K562 (cell line): ENCODE data around the gene AGFG2. TPM values are rescaled to one million over a fixed set of nuclear protein-coding genes. Genes with fewer than 3 reads are reported as not detected.
"Not testable (repeated sequence)": the region's sequence is repeated elsewhere in the genome, so short reads cannot be mapped to it uniquely, and the experiment has no call there.

Experiments used
- ATAC-seq: fragments of 200-7000 bp; cut with Tn5 transposase; 3 replicates; pipeline ENCODE4 v1.9.1; 2020; ENCODE audit warnings: moderate library complexity
- BruUV-seq: library from RNA; stranded (reverse); fragments of 400-500 nt; replicated peaks from 2 replicates; lab custom pipeline; 2021; lab: Mats Ljungman, UMichigan
- CTCF ChIA-PET: fragments of 300-600 bp; formaldehyde crosslinking; extraction: SDS; loops from one replicate; lab custom pipeline; 2021; ENCODE audit warnings: low intra/inter-chr PET ratio; lab: Yijun Ruan, JAX
- POLR2A ChIA-PET: fragments of 300-600, 350-650 bp; sonication (Branson Sonifier 250); formaldehyde crosslinking; extraction: SDS; loops from one replicate; lab custom pipeline; 2021; ENCODE audit warnings: antibody characterized with exemption, inconsistent platforms; lab: Yijun Ruan, JAX
- DNase-seq, 4 experiments: peaks; one replicate each; pipeline versions ENCODE4 v3.0.0 to v3.0.0-alpha.2; 2011 to 2018; ENCODE audit warnings: low spot score in 3 of 4, mixed read lengths in 3 of 4; ENCODE audit errors: extremely low read depth in 1 of 4
- FAIRE-seq: peaks from 2 replicates; lab custom pipeline; 2011; peaks lifted over from hg19 to GRCh38; lab: Jason Lieb, UNC
- H2AFZ ChIP-seq: 2 replicates; pipeline ENCODE4 v1.6.0; 2011; ENCODE audit warnings: low read depth, low read length, control low read depth, inconsistent platforms
- H3K27ac ChIP-seq: fragments of 200-600 bp; 3 replicates; pipeline ENCODE4 v1.8.0; 2011; ENCODE audit warnings: low read depth, mild to moderate bottlenecking, control low read depth, inconsistent platforms, low read length, moderate library complexity, mixed read lengths; ENCODE audit errors: extremely low read depth
- H3K27me3 ChIP-seq, 2 experiments: fragments of 300-600 bp in 1 of 2; 2 replicates in 1 of 2; 3 replicates in 1 of 2; pipeline versions ENCODE4 v1.6.0 to v1.8.0; 2011; ENCODE audit warnings: inconsistent platforms in 2 of 2, low read length in 2 of 2, mild to moderate bottlenecking in 1 of 2, mixed read lengths in 1 of 2, moderate library complexity in 1 of 2; ENCODE audit not compliant: control insufficient read depth in 2 of 2, insufficient read depth in 2 of 2
- H3K36me3 ChIP-seq: fragments of 300-600 bp; 3 replicates; pipeline ENCODE4 v1.8.0; 2011; ENCODE audit warnings: mild to moderate bottlenecking, low read length, inconsistent platforms; ENCODE audit not compliant: control insufficient read depth, insufficient read depth
- H3K4me1 ChIP-seq, 2 experiments: fragments of 200-600 bp in 1 of 2; replicated peaks in 1 of 2; 2 replicates in 1 of 2; 3 replicates in 1 of 2; pipeline versions ENCODE4 v1.5.1 to v1.8.0; 2011; ENCODE audit warnings: inconsistent platforms in 2 of 2, low read length in 2 of 2, mild to moderate bottlenecking in 1 of 2, mixed read lengths in 1 of 2, moderate library complexity in 1 of 2; ENCODE audit not compliant: control insufficient read depth in 2 of 2, insufficient read depth in 2 of 2
- H3K4me2 ChIP-seq: 2 replicates; pipeline ENCODE4 v1.6.1; 2011; ENCODE audit warnings: low read length, control low read depth, inconsistent platforms, mixed read lengths; ENCODE audit not compliant: insufficient read depth
- H3K4me3 ChIP-seq: fragments of 200-600 bp; sonication (generic), shearing (Covaris generic); 2 replicates; pipeline ENCODE4 v1.5.1; 2016; ENCODE audit warnings: control low read depth, inconsistent platforms
- H3K79me2 ChIP-seq: fragments of 200-600 bp; 3 replicates; pipeline ENCODE4 v1.8.0; 2011; ENCODE audit warnings: low read length, inconsistent platforms; ENCODE audit not compliant: control insufficient read depth, insufficient read depth
- H3K9ac ChIP-seq, 2 experiments: 2 replicates each; pipeline versions ENCODE4 v1.6.0 to v1.6.1; 2011; ENCODE audit warnings: low read depth in 2 of 2, low read length in 2 of 2, control low read depth in 1 of 2, inconsistent platforms in 1 of 2, mild to moderate bottlenecking in 1 of 2, mixed read lengths in 1 of 2; ENCODE audit not compliant: insufficient read depth in 1 of 2
- H3K9me1 ChIP-seq: one replicate; pipeline ENCODE4 v1.6.0; 2011; ENCODE audit warnings: inconsistent platforms, mild to moderate bottlenecking, low read length, moderate library complexity; ENCODE audit not compliant: control insufficient read depth, insufficient read depth
- H3K9me3 ChIP-seq: replicated peaks from 2 replicates; pipeline ENCODE4 v1.5.1; 2011; ENCODE audit warnings: low read depth, low read length, inconsistent platforms; ENCODE audit not compliant: control insufficient read depth, insufficient read depth
- H4K20me1 ChIP-seq: replicated peaks from 2 replicates; pipeline ENCODE4 v1.6.1; 2011; ENCODE audit warnings: low read length, inconsistent platforms, mixed read lengths; ENCODE audit not compliant: control insufficient read depth, insufficient read depth
- ARHGAP35 ChIP-seq: fragments of 450-650 bp; IDR thresholded peaks from 2 replicates; pipeline ENCODE4 v1.6.1; 2018; ENCODE audit not compliant: partially characterized antibody
- ARNT ChIP-seq, 2 experiments: fragments of 450-650 bp; IDR thresholded peaks; 2 replicates each; pipeline ENCODE4 v1.6.1; 2016; ENCODE audit warnings: mild to moderate bottlenecking in 1 of 2
- BCOR ChIP-seq: fragments of 450-650 bp; IDR thresholded peaks from 2 replicates; pipeline ENCODE4 v1.6.1; 2016
- C11orf30 ChIP-seq: fragments of 450-650 bp; IDR thresholded peaks from 2 replicates; pipeline ENCODE4 v1.6.1; 2016; ENCODE audit warnings: low read depth, mild to moderate bottlenecking
- CC2D1A ChIP-seq: fragments of 450-650 bp; IDR thresholded peaks from 2 replicates; pipeline ENCODE4 v1.6.1; 2017; ENCODE audit warnings: mild to moderate bottlenecking
- DPF2 ChIP-seq: fragments of 450-650 bp; IDR thresholded peaks from 2 replicates; pipeline ENCODE4 v1.6.1; 2016
- EGR1 ChIP-seq: fragments of 450-650 bp; conservative IDR thresholded peaks from 2 replicates; pipeline ENCODE4 v1.6.1; 2017; ENCODE audit warnings: mild to moderate bottlenecking
- HDAC1 ChIP-seq, 2 experiments: fragments of 450-650 bp; IDR thresholded peaks; 2 replicates each; pipeline ENCODE4 v1.6.1; 2016 to 2017; ENCODE audit warnings: inconsistent platforms in 1 of 2, mild to moderate bottlenecking in 1 of 2, moderate library complexity in 1 of 2
- HDAC2 ChIP-seq: fragments of 450-650 bp; IDR thresholded peaks from 2 replicates; pipeline ENCODE4 v1.6.1; 2016; ENCODE audit warnings: mild to moderate bottlenecking
- HLTF ChIP-seq: fragments of 450-650 bp; IDR thresholded peaks from 2 replicates; pipeline ENCODE4 v1.6.1; 2016
- LARP7 ChIP-seq: fragments of 450-650 bp; IDR thresholded peaks from 2 replicates; pipeline ENCODE4 v1.6.1; 2016
- MIER1 ChIP-seq: fragments of 450-650 bp; IDR thresholded peaks from 2 replicates; pipeline ENCODE4 v1.6.1; 2016; ENCODE audit warnings: antibody characterized with exemption, mild to moderate bottlenecking, low read depth
- MTA1 ChIP-seq: fragments of 450-650 bp; IDR thresholded peaks from 2 replicates; pipeline ENCODE4 v1.6.1; 2017; ENCODE audit warnings: borderline replicate concordance
- SMARCA4 ChIP-seq: fragments of 450-650 bp; IDR thresholded peaks from 2 replicates; pipeline ENCODE4 v1.6.1; 2016
- SMARCA5 ChIP-seq: fragments of 450-650 bp; IDR thresholded peaks from 2 replicates; pipeline ENCODE4 v1.6.1; 2016
- SMARCE1 ChIP-seq: fragments of 450-650 bp; IDR thresholded peaks from 2 replicates; pipeline ENCODE4 v1.7.1; 2016; ENCODE audit warnings: mild to moderate bottlenecking
- SRF ChIP-seq, 2 experiments: fragments of 250-450, 450-650 bp in 1 of 2; sonication (Bioruptor Pico) in 1 of 2; sonication (generic) in 1 of 2; formaldehyde crosslinking; IDR thresholded peaks; 2 replicates each; pipeline versions ENCODE4 v1.5.0 to v1.5.1; 2020 to 2022; ENCODE audit warnings: mild to moderate bottlenecking in 1 of 2, missing genetic modification reagents in 1 of 2
- ZBTB2 ChIP-seq: fragments of 450-650 bp; IDR thresholded peaks from 2 replicates; pipeline ENCODE4 v1.6.1; 2016; ENCODE audit warnings: antibody characterized with exemption
- ZBTB33 ChIP-seq: sonication (generic); formaldehyde crosslinking; IDR thresholded peaks from 2 replicates; pipeline ENCODE4 v1.8.1; 2023; ENCODE audit warnings: mild to moderate bottlenecking, missing genetic modification reagents
- ZNF316 ChIP-seq: fragments of 450-650 bp; IDR thresholded peaks from 2 replicates; pipeline ENCODE4 v1.6.1; 2016
- WGBS: fragments of 100-300 bp; shearing (Covaris generic); methylation state at CpG from one replicate; pipeline ENCODE4 v1.1.6; 2016; ENCODE audit warnings: low coverage, mixed read lengths; ENCODE audit not compliant: insufficient coverage; ENCODE audit errors: missing lambda C conversion rate; 5-methylcytosine and 5-hydroxymethylcytosine counted together
- in situ Hi-C: fragments of 300-500 bp; cut with MboI; formaldehyde crosslinking; loops from 4 replicates; pipeline ENCODE4 v1.15.0; 2018; ENCODE audit warnings: inconsistent platforms, mixed read lengths
- intact Hi-C: fragments of 100-400 bp; cut with micrococcal nuclease; formaldehyde crosslinking; loops from 2 replicates; pipeline ENCODE4 v1.14.2; 2022
- polyA plus RNA-seq, 8 experiments: library from polyadenylated mRNA; depleted of rRNA in 4 of 8; stranded (reverse) in 5 of 8; unstranded in 3 of 8; fragments of >200 nt; fragmentation: Nextera tagmentation in 2 of 8; fragmentation: Illumina TruSeq in 1 of 8; extraction: Ambion mirVana in 2 of 8; extraction: Trizol in 1 of 8; gene quantifications; 2 replicates each; pipeline versions ENCODE4 v1.2.1 to v1.2.3, GENCODE V29; 2011 to 2014; ENCODE audit warnings: inconsistent platforms in 1 of 8, missing spikeins in 1 of 8
- total RNA-seq, 7 experiments: library from RNA; depleted of rRNA in 6 of 7; stranded (reverse); fragments of >200 nt in 6 of 7; fragmentation: Illumina TruSeq in 2 of 7; extraction: Trizol in 2 of 7; gene quantifications; 2 replicates each; pipeline versions ENCODE4 v1.2.1 to v1.2.3, GENCODE V29; 2011 to 2021; ENCODE audit warnings: low replicate concordance in 1 of 7
- TF ChIP-seq, protein P1 (sequence below): fragments of 450-650 bp; IDR thresholded peaks from 2 replicates; pipeline ENCODE4 v1.6.1; 2017; ENCODE audit warnings: antibody characterized with exemption

The AGFG2 gene
- total and polyA plus RNA-seq, 9 of the 15 experiments (the other 6 are each of a cell fraction or from before 2014, with no cell fraction given) = 0.31 to 23.1 (median 6.5) TPM

- intact Hi-C loops = loop anchor here (5.0 kb wide), 1 partner anchor 34 kb away; no protein-coding TSS in a partner anchor
- in situ Hi-C loops, H3K4me3 ChIP-seq, DNase-seq, H3K9me3 ChIP-seq, CTCF ChIA-PET, H3K36me3 ChIP-seq, H4K20me1 ChIP-seq, BruUV-seq, FAIRE-seq, H3K4me2 ChIP-seq, H3K9me1 ChIP-seq, H3K27me3 ChIP-seq, ATAC-seq: not testable (repeated sequence)
- Histone ChIP-seq H3K4me1 (peaks cover 33 to 49% of the 10 kb centered on the region in 2 experiments; a peak in 4 of 5 replicates), H3K27ac (peak overlapping the region; percentile 23; the same call in 2 of the 3 replicates), H3K79me2 (peaks cover 17% of the 10 kb centered on the region), H2AFZ (peak overlapping the region; percentile 89), H3K9ac (peak overlapping the region in 1 of 2 experiments; percentile 74; a peak in 1 of 4 replicates)
- TF ChIP-seq, protein P1, sequence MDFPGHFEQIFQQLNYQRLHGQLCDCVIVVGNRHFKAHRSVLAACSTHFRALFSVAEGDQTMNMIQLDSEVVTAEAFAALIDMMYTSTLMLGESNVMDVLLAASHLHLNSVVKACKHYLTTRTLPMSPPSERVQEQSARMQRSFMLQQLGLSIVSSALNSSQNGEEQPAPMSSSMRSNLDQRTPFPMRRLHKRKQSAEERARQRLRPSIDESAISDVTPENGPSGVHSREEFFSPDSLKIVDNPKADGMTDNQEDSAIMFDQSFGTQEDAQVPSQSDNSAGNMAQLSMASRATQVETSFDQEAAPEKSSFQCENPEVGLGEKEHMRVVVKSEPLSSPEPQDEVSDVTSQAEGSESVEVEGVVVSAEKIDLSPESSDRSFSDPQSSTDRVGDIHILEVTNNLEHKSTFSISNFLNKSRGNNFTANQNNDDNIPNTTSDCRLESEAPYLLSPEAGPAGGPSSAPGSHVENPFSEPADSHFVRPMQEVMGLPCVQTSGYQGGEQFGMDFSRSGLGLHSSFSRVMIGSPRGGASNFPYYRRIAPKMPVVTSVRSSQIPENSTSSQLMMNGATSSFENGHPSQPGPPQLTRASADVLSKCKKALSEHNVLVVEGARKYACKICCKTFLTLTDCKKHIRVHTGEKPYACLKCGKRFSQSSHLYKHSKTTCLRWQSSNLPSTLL = 0 out of 2 replicates have a peak, but pooled peaks have one; percentile 24
- TF ChIP-seq MTA1 (peak; percentile 23; the same call in 1 of the 2 replicates), ZBTB2 (0 out of 2 replicates have a peak, but pooled peaks have one; percentile 34), SMARCE1 (0 out of 2 replicates have a peak, but pooled peaks have one; percentile 46), EGR1 (peak; percentile 59; the same call in 1 of the 2 replicates), SMARCA4 (peak; percentile 59), SRF (CRISPR knock-in tag; IDR thresholded peaks at IDR 0.05) (0 out of 4 replicates have a peak, but pooled peaks of 1 of the 2 experiments have one; percentile 15), MIER1 (0 out of 2 replicates have a peak, but pooled peaks have one; percentile 31), DPF2 (peak; percentile 66), BCOR (0 out of 2 replicates have a peak, but pooled peaks have one; percentile 9), HLTF (0 out of 2 replicates have a peak, but pooled peaks have one; percentile 63), ARNT (IDR thresholded peaks at IDR 0.05) (peak in 1 of 2 experiments; percentile 41; a peak in 1 of 4 replicates), ZNF316 (peak; percentile 88), HDAC2 (0 out of 2 replicates have a peak, but pooled peaks have one; percentile 23), SMARCA5 (0 out of 2 replicates have a peak, but pooled peaks have one; percentile 30), CC2D1A (0 out of 2 replicates have a peak, but pooled peaks have one; percentile 22), C11orf30 (peak; percentile 74; the same call in 1 of the 2 replicates), LARP7 (0 out of 2 replicates have a peak, but pooled peaks have one; percentile 27), ZBTB33 (CRISPR knock-in tag) (peak; percentile 8; the same call in 1 of the 2 replicates), HDAC1 (IDR thresholded peaks at IDR 0.05) (0 out of 4 replicates have a peak, but pooled peaks of 1 of the 2 experiments have one; percentile 60), ARHGAP35 (peak; percentile 11)
- WGBS = 50% methylated on average over 9 of the region's 9 CpGs
- POLR2A ChIA-PET = interaction anchor here (1.0 kb wide), 1 partner anchor 17 kb away, joined by 3 read pairs; no protein-coding TSS in a partner anchor
These were observed 3.0 kb upstream of the AGFG2 start for GRCh38 chr7:100535982-100536381.
